ENCODE data around the gene MMP24OS.

Gene MMP24OS

DNA sequence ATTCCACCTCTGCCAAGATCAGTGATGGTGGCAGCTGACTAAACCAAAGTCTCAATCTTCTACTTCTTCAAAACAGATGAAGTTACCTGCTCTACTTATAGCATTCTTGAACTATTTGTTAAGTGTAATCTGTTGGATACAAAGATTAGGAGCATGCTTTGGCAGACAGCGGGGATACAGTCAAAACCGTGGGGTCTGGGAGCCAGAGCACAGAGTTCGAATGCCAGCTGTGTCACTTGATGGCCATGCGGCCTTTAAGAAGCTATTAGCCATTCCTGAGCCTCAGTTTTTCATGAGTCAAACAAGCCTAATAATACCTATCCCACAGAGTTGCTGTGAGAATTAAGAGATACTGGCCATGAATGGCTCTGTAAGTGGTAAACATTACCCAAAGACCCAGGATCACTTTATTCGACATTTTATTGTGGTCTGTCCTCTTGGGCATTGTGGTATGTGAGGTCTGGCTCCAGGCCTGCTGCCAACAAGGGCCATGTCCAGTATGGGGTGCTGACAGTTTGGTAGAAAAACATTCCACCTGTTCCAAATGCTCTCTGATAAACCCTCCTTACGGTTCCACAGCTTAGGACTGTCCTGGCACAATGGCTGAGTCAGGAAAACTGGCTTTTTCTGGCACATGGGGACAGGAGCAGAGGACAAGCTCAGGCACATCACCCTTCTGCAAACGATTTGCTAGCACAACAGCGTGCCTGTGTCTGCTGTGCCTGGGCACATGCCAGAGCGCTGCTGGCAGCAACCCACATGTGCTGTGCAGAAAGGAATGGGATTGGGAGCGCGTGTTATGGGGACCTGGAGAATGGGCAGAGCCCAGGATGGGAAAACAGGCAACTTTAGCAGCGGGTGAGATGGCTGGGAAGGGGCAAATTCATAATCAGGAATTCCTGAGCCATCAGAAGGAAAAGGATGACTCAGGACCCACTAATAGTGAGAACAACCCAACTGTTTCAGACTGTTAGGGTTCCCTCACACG lies 30.0 kb upstream of the MMP24OS start:
- H4K8ac ChIP-seq (ENCODE audit: low read depth, low read length) = no peak overlapping the region
- H3K79me2 ChIP-seq (ENCODE audit: control insufficient read depth, insufficient read depth, low read length) = no peaks in the 10 kb centered on the region
- H3K4me3 ChIP-seq (ENCODE audit: low read length) = no peak overlapping the region
- H4K5ac ChIP-seq (ENCODE audit: low read length) = no peak overlapping the region
- no peaks in the 10 kb centered on the region for H3K79me1 ChIP-seq (ENCODE audit: low read length)
- no peak overlapping the region for H3K56ac ChIP-seq (ENCODE audit: low read length)
- no peaks in the 10 kb centered on the region for H3K27me3 ChIP-seq (ENCODE audit: insufficient read depth, low read length, poor library complexity)
- no peak overlapping the region for H3K4me2 ChIP-seq (ENCODE audit: low read length)
- H2BK15ac ChIP-seq (replicated peaks; ENCODE audit: low read depth) = no peak overlapping the region
- H3K23ac ChIP-seq (ENCODE audit: low read length) = no peak overlapping the region
- no peak for DNase-seq
- no CpG with 5 or more reads among the region's 13 CpGs for WGBS (ENCODE audit: extremely low coverage, insufficient coverage, low lambda C conversion rate)
- peaks cover 6% of the 10 kb centered on the region for H3K4me1 ChIP-seq (ENCODE audit: control insufficient read depth, low read depth, low read length)
- H3K18ac ChIP-seq (ENCODE audit: low read length) = no peak overlapping the region
- H3K27ac ChIP-seq (ENCODE audit: low read depth, low read length) = no peak overlapping the region
- H3K36me3 ChIP-seq (ENCODE audit: control insufficient read depth, insufficient read depth, low read length) = no peaks in the 10 kb centered on the region
- no peak overlapping the region for H2BK120ac ChIP-seq (ENCODE audit: low read depth, low read length)
- no peak overlapping the region for H2AK5ac ChIP-seq (ENCODE audit: low read length)
- H3K9ac ChIP-seq (ENCODE audit: low read length) = no peak overlapping the region
- H3K4ac ChIP-seq (ENCODE audit: low read depth, low read length) = no peak overlapping the region
- H2BK5ac ChIP-seq (ENCODE audit: low read length) = no peak overlapping the region

DNA sequence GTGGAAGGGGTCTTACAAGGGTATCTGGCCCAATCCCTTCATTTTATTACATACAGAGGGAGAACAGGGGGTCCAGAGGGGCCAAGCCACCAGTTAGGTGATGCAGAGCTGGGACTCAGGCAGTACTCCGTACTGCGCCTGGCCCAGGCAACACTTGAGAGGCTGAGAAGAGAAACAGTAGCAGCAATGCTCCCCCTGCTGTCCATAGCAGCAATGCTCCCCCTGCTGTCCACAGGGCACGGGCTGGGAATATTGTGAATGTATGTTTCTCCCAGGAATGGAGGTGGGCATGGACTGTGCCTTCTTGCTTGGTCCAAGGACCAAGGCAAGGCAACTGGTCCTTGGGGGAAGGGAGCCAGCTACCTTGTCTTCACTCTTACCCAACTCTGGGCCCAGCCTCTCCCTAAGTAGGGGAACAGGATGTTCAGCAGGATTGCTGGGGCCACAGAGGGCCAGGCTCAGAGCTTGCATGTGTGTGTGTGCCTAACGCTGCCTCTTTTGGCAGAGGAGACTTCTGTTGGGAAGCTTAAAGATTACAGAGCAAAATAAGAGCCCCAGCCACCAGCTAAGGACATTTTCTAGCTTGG lies 29.1 kb upstream of the MMP24OS start:
- H3K18ac ChIP-seq (ENCODE audit: low read length) = no peak overlapping the region
- H2BK15ac ChIP-seq (replicated peaks; ENCODE audit: low read depth) = no peak overlapping the region
- H3K36me3 ChIP-seq (ENCODE audit: control insufficient read depth, insufficient read depth, low read length) = no peaks in the 10 kb centered on the region
- peak; percentile 85 for DNase-seq
- H3K4me2 ChIP-seq (ENCODE audit: low read length) = no peak overlapping the region
- H3K4me3 ChIP-seq (ENCODE audit: low read length) = no peak overlapping the region
- H2BK5ac ChIP-seq (ENCODE audit: low read length) = no peak overlapping the region
- no peak overlapping the region for H4K8ac ChIP-seq (ENCODE audit: low read depth, low read length)
- no CpG with 5 or more reads among the region's 4 CpGs for WGBS (ENCODE audit: extremely low coverage, insufficient coverage, low lambda C conversion rate)
- H3K4ac ChIP-seq (ENCODE audit: low read depth, low read length) = no peak overlapping the region
- H3K9ac ChIP-seq (ENCODE audit: low read length) = no peak overlapping the region
- H3K4me1 ChIP-seq (ENCODE audit: control insufficient read depth, low read depth, low read length) = peaks cover 5% of the 10 kb centered on the region
- no peak overlapping the region for H3K23ac ChIP-seq (ENCODE audit: low read length)
- H4K5ac ChIP-seq (ENCODE audit: low read length) = no peak overlapping the region
- no peak overlapping the region for H3K27ac ChIP-seq (ENCODE audit: low read depth, low read length)
- no peaks in the 10 kb centered on the region for H3K79me2 ChIP-seq (ENCODE audit: control insufficient read depth, insufficient read depth, low read length)
- H3K56ac ChIP-seq (ENCODE audit: low read length) = no peak overlapping the region
- no peaks in the 10 kb centered on the region for H3K79me1 ChIP-seq (ENCODE audit: low read length)
- H2BK120ac ChIP-seq (ENCODE audit: low read depth, low read length) = no peak overlapping the region
- H3K27me3 ChIP-seq (ENCODE audit: insufficient read depth, low read length, poor library complexity) = no peaks in the 10 kb centered on the region
- H2AK5ac ChIP-seq (ENCODE audit: low read length) = no peak overlapping the region

DNA sequence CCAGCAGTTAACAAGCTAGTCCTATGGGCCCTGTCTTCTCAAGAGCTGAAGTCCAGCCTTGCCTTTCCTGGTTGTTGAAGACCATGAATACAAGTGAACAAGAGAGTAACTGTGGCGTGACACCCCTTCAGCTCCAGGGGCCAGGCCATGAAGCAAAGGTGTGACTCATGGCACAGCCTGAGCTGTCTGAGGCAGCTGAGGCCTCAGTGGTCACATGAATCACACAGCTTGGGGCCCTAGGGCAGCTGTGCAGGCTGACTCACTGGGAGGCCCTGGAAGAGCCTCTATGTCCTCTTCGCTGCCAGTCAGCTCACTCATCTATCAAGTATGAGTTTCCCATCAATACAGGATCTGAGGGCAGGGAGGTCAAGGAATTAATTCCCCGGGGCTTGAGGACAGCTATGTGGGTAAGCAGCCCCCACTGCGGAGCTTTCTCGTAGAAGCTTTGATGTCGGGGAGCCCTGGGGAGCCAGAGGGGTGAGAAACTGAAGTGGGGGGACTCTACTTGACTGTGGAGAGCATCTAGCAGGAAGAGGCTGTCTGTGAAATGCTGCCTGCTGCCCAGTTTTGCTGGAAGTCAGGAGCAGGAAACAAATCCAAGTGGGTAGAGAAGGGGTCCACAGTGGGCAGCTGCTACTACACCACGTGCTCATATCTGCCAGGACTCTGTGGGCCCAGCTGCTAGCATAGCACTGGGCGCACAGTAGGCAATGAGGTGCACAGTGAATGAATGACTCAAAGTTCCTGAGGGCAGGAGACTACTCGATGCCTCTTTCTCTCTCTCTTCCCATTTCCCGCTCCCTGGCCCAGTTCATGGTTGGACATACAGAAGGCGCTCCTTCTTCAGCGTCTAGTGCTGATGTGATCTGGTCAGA lies 28.0 kb upstream of the MMP24OS start:
- no peak overlapping the region for H2BK120ac ChIP-seq (ENCODE audit: low read depth, low read length)
- peaks cover 3% of the 10 kb centered on the region for H3K4me1 ChIP-seq (ENCODE audit: control insufficient read depth, low read depth, low read length)
- H2AK5ac ChIP-seq (ENCODE audit: low read length) = no peak overlapping the region
- H3K79me1 ChIP-seq (ENCODE audit: low read length) = no peaks in the 10 kb centered on the region
- peak overlapping the region; percentile 2 for H3K27ac ChIP-seq (ENCODE audit: low read depth, low read length)
- no peak overlapping the region for H3K18ac ChIP-seq (ENCODE audit: low read length)
- H3K9ac ChIP-seq (ENCODE audit: low read length) = no peak overlapping the region
- H2BK15ac ChIP-seq (replicated peaks; ENCODE audit: low read depth) = no peak overlapping the region
- no peak overlapping the region for H2BK5ac ChIP-seq (ENCODE audit: low read length)
- no peak overlapping the region for H3K56ac ChIP-seq (ENCODE audit: low read length)
- no peak overlapping the region for H4K5ac ChIP-seq (ENCODE audit: low read length)
- no peaks in the 10 kb centered on the region for H3K27me3 ChIP-seq (ENCODE audit: insufficient read depth, low read length, poor library complexity)
- H3K4me3 ChIP-seq (ENCODE audit: low read length) = no peak overlapping the region
- no CpG with 5 or more reads among the region's 12 CpGs for WGBS (ENCODE audit: extremely low coverage, insufficient coverage, low lambda C conversion rate)
- DNase-seq = peak; percentile 75
- no peak overlapping the region for H4K8ac ChIP-seq (ENCODE audit: low read depth, low read length)
- H3K4ac ChIP-seq (ENCODE audit: low read depth, low read length) = no peak overlapping the region
- no peak overlapping the region for H3K23ac ChIP-seq (ENCODE audit: low read length)
- no peak overlapping the region for H3K4me2 ChIP-seq (ENCODE audit: low read length)
- H3K36me3 ChIP-seq (ENCODE audit: control insufficient read depth, insufficient read depth, low read length) = no peaks in the 10 kb centered on the region
- H3K79me2 ChIP-seq (ENCODE audit: control insufficient read depth, insufficient read depth, low read length) = no peaks in the 10 kb centered on the region

DNA sequence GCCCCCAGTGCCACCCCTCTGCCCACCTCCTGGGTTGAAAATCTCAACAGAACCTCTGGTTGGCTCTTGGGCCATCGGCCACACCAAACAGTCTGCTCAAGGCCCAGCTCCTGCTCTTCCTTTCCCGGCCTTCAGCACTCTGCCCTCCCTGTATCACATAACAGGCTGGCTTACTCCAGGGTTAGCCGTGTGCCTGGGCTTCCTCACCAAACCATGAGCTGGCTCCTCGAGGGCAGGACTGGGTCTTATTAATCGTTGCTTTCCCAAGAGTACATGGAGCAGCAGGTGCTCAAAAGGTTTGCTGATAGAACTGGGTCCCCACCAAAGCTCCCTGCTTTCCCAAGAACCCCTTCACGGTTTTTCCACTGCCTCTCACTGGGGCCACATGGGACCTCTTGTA lies 27.0 kb upstream of the MMP24OS start:
- Histone ChIP-seq H3K27ac (ENCODE audit: low read depth, low read length) (no peak overlapping the region), H2BK15ac (replicated peaks; ENCODE audit: low read depth) (no peak overlapping the region), H3K56ac (ENCODE audit: low read length) (no peak overlapping the region), H4K8ac (ENCODE audit: low read depth, low read length) (no peak overlapping the region), H2BK120ac (ENCODE audit: low read depth, low read length) (no peak overlapping the region), H2AK5ac (ENCODE audit: low read length) (no peak overlapping the region), H3K9ac (ENCODE audit: low read length) (no peak overlapping the region), H3K27me3 (ENCODE audit: insufficient read depth, low read length, poor library complexity) (no peaks in the 10 kb centered on the region), H3K4me3 (ENCODE audit: low read length) (no peak overlapping the region), H3K79me1 (ENCODE audit: low read length) (no peaks in the 10 kb centered on the region), H3K36me3 (ENCODE audit: control insufficient read depth, insufficient read depth, low read length) (no peaks in the 10 kb centered on the region), H4K5ac (ENCODE audit: low read length) (no peak overlapping the region), H3K4me2 (ENCODE audit: low read length) (no peak overlapping the region), H3K18ac (ENCODE audit: low read length) (no peak overlapping the region), H3K4me1 (ENCODE audit: control insufficient read depth, low read depth, low read length) (peaks cover 3% of the 10 kb centered on the region), H3K4ac (ENCODE audit: low read depth, low read length) (no peak overlapping the region), H2BK5ac (ENCODE audit: low read length) (no peak overlapping the region), H3K79me2 (ENCODE audit: control insufficient read depth, insufficient read depth, low read length) (no peaks in the 10 kb centered on the region), H3K23ac (ENCODE audit: low read length) (no peak overlapping the region)
- DNase-seq = no peak
- no CpG with 5 or more reads among the region's 6 CpGs for WGBS (ENCODE audit: extremely low coverage, insufficient coverage, low lambda C conversion rate)

DNA sequence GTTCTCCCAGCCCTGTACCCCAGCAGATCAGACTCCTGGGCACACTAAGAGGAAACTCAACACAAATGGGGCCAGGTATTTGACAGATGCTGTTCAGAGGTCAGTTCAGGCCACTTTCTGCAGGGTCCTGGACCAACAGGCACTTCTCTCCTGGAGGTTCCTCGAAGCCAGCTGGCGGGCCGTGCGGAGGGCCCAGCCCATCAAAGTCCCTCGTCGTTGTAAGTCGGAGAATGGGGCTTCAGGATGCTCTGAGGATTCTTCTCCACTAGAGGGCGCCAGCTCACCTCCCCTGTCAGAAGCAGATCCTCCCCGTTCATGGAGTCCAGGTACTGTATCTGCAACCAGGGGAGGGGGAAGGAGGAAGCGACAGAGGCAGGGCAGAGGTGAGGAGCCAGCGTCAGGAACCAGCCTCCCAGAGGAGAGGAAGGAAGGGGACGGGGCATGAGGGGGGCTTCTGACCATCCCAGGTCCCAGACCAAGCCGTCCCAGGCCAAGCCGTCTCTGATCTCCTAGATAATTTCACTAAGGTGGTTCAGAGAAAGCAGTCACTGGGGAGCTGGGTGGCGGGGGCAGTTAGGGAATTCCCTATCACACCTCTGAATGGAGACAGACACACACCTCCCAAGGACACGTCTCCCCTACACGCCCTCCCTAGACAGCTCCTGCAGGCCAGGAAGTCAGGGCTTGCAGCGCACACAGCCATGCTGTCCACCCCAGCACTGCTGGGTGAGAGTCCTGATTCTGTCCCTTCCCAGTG lies 26.0 kb upstream of the MMP24OS start:
- no peaks in the 10 kb centered on the region for H3K36me3 ChIP-seq (ENCODE audit: control insufficient read depth, insufficient read depth, low read length)
- no peak overlapping the region for H3K4ac ChIP-seq (ENCODE audit: low read depth, low read length)
- peak overlapping the region; percentile 41 for H3K4me2 ChIP-seq (ENCODE audit: low read length)
- no peak overlapping the region for H4K8ac ChIP-seq (ENCODE audit: low read depth, low read length)
- no peaks in the 10 kb centered on the region for H3K27me3 ChIP-seq (ENCODE audit: insufficient read depth, low read length, poor library complexity)
- H3K4me1 ChIP-seq (ENCODE audit: control insufficient read depth, low read depth, low read length) = peaks cover 3% of the 10 kb centered on the region
- no peak overlapping the region for H2BK120ac ChIP-seq (ENCODE audit: low read depth, low read length)
- DNase-seq = peak; percentile 98
- no peak overlapping the region for H3K4me3 ChIP-seq (ENCODE audit: low read length)
- no peaks in the 10 kb centered on the region for H3K79me2 ChIP-seq (ENCODE audit: control insufficient read depth, insufficient read depth, low read length)
- H2BK15ac ChIP-seq (replicated peaks; ENCODE audit: low read depth) = no peak overlapping the region
- WGBS (ENCODE audit: extremely low coverage, insufficient coverage, low lambda C conversion rate) = no CpG with 5 or more reads among the region's 18 CpGs
- no peak overlapping the region for H4K5ac ChIP-seq (ENCODE audit: low read length)
- no peak overlapping the region for H3K27ac ChIP-seq (ENCODE audit: low read depth, low read length)
- no peak overlapping the region for H3K18ac ChIP-seq (ENCODE audit: low read length)
- H3K23ac ChIP-seq (ENCODE audit: low read length) = no peak overlapping the region
- no peak overlapping the region for H2BK5ac ChIP-seq (ENCODE audit: low read length)
- no peak overlapping the region for H2AK5ac ChIP-seq (ENCODE audit: low read length)
- H3K9ac ChIP-seq (ENCODE audit: low read length) = peak overlapping the region; percentile 53
- H3K79me1 ChIP-seq (ENCODE audit: low read length) = no peaks in the 10 kb centered on the region
- peak overlapping the region; percentile 72 for H3K56ac ChIP-seq (ENCODE audit: low read length)

Measured in mesendoderm (in vitro differentiated cells).